Breast epithelium (tissue), 4 donors: ENCODE data around the gene KIFC1. TPM values are rescaled to one million over a fixed set of nuclear protein-coding genes. Genes with fewer than 3 reads are reported as not detected.

ENCODE experiments used
- DNase-seq, 2 donors: peaks; one replicate each; pipeline ENCODE4 v3.0.0-alpha.2; 2019; ENCODE audit warnings: low spot score in 2 of 2
- H3K27ac ChIP-seq, 2 donors: fragments of 200-600 bp; sonication (generic) in 1 of 2; one replicate each; pipeline ENCODE4 v1.5.1; 2016 to 2019; ENCODE audit warnings: mild to moderate bottlenecking in 1 of 2
- H3K27me3 ChIP-seq, 2 donors: fragments of 200-600 bp; sonication (generic) in 1 of 2; one replicate each; pipeline versions ENCODE4 v1.5.1 to v1.6.0; 2017 to 2019; ENCODE audit warnings: control low read depth in 1 of 2, mild to moderate bottlenecking in 1 of 2
- H3K36me3 ChIP-seq: fragments of 200-600 bp; one replicate; pipeline ENCODE4 v1.5.1; 2019
- H3K4me1 ChIP-seq, 2 donors: fragments of 200-600 bp; sonication (generic); one replicate each; pipeline ENCODE4 v1.5.1; 2016 to 2019; ENCODE audit warnings: control low read depth in 1 of 2
- H3K4me3 ChIP-seq, 3 donors: fragments of 200-600 bp; sonication (generic); 1 replicate in 2 of 3; 2 replicates in 1 of 3; pipeline ENCODE4 v1.5.1; 2016 to 2019; ENCODE audit warnings: mild to moderate bottlenecking in 3 of 3, moderate library complexity in 2 of 3
- H3K9me3 ChIP-seq, 2 donors: fragments of 200-600 bp; sonication (generic) in 1 of 2; one replicate each; pipeline ENCODE4 v1.5.1; 2016 to 2019; ENCODE audit warnings: control low read depth in 1 of 2
- POLR2A ChIP-seq: fragments of 450-650 bp; IDR thresholded peaks from one replicate; pipeline ENCODE4 v1.6.1; 2016; ENCODE audit warnings: antibody characterized with exemption, mild to moderate bottlenecking, moderate library complexity
- POLR2AphosphoS5 ChIP-seq, 3 donors: sonication (generic); formaldehyde crosslinking; IDR thresholded peaks; one replicate each; pipeline ENCODE4 v1.6.1; 2017; ENCODE audit warnings: antibody characterized with exemption in 3 of 3
- intact Hi-C: fragments of 100-400 bp; cut with DNase I; formaldehyde crosslinking; loops from one replicate; pipeline ENCODE4 v1.15.1; 2023; ENCODE audit warnings: low total_unique reads
- total RNA-seq, 3 donors: library from RNA; depleted of rRNA; stranded (reverse); fragments of >200 nt; gene quantifications; one replicate each; pipeline ENCODE4 v1.1.0, GENCODE V29; 2016
- TF ChIP-seq, protein P1 (sequence below), 3 donors: fragments of 450-650 bp; IDR thresholded peaks; one replicate each; pipeline ENCODE4 v1.5.1; 2016 to 2017; ENCODE audit warnings: antibody characterized with exemption in 3 of 3, mild to moderate bottlenecking in 3 of 3, moderate library complexity in 3 of 3

Gene KIFC1
- total RNA-seq, 3 donors from 2014 or later = 2.0 to 3.8 (median 3.2) TPM

DNA sequence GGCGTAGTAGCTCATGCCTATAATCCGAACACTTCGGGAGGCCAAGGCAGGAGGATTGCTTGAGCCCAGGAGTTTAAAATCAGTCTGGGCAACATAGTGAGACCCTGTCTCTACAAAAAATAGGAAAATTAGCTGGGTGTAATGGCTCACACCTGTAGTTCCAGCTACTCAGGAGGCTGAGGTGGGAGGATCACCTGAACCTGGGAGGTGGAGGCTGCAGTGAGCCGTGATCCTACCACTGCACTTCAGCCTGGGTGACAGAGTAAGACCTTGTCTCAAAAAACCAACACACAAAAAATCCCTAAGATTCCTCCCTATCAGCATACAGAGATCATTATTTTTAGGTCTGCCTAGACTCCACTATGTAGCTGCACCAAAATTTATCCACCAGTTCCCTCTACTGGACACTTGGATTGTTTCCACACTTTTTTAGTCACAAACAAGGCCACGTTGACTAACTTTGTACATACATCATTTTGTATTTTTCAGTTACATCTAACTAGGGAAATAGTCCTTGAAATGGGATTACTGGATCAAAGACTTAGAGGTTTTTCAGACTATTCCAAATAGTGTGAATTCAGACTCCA is 15.6 kb downstream of the KIFC1 start:
- no peak overlapping the region for H3K4me3 ChIP-seq
- TF ChIP-seq POLR2AphosphoS5 (IDR thresholded peaks at IDR 0.05) (no peak), POLR2A (no peak)
- TF ChIP-seq, protein P1, sequence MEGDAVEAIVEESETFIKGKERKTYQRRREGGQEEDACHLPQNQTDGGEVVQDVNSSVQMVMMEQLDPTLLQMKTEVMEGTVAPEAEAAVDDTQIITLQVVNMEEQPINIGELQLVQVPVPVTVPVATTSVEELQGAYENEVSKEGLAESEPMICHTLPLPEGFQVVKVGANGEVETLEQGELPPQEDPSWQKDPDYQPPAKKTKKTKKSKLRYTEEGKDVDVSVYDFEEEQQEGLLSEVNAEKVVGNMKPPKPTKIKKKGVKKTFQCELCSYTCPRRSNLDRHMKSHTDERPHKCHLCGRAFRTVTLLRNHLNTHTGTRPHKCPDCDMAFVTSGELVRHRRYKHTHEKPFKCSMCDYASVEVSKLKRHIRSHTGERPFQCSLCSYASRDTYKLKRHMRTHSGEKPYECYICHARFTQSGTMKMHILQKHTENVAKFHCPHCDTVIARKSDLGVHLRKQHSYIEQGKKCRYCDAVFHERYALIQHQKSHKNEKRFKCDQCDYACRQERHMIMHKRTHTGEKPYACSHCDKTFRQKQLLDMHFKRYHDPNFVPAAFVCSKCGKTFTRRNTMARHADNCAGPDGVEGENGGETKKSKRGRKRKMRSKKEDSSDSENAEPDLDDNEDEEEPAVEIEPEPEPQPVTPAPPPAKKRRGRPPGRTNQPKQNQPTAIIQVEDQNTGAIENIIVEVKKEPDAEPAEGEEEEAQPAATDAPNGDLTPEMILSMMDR (IDR thresholded peaks at IDR 0.05) = peak in 1 of 3 donors; percentile 14
- H3K27me3 ChIP-seq = no peaks in the 10 kb centered on the region
- no peaks in the 10 kb centered on the region for H3K36me3 ChIP-seq
- H3K27ac ChIP-seq = no peak overlapping the region
- DNase-seq = no peak
- H3K9me3 ChIP-seq = no peaks in the 10 kb centered on the region
- peaks cover 0 to 6% of the 10 kb centered on the region in 2 donors for H3K4me1 ChIP-seq
- intact Hi-C loops = no loop called here

DNA sequence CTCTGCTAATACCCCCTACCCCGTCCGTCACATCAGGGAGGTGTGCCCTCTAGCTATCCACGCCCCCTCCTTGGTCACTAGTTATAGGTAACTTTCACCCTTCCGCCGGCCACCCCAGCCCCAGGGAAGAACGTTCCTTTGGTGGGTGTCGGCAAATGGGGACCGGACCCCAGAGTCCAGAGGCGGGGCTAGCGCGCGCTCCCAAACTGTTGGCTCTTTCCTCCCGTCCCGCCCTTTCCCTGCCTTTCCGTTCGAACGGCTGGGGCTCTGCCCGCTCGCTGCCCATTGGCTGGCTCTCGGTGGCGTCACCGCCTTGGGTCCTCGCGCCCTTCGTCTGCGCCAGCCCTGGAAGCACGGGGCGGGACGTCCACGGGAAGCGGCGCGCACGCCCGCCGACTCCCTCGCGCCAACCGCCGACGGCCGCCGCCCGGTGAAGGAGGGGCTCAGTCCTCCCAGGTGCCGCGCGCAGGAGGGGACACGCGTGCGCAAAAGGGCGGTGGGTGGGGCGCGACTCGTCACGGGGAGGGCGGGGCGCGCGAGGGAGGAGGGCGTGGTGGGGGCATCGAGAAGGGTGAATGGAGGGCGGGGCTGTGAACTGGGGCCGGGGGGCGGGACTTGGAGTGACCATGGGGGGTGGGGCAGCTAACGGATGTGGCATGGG is 18.6 kb downstream of the KIFC1 start:
- H3K4me3 ChIP-seq = peak overlapping the region; percentile 75 to 100 (median 98)
- H3K9me3 ChIP-seq = no peaks in the 10 kb centered on the region
- intact Hi-C loops = loop anchor here (10.0 kb wide), 1 partner anchor 535 kb away; no protein-coding TSS in a partner anchor
- no peaks in the 10 kb centered on the region for H3K36me3 ChIP-seq
- peak overlapping the region; percentile 97 to 100 for H3K27ac ChIP-seq
- TF ChIP-seq, protein P1 (IDR thresholded peaks at IDR 0.05) = no peak
- TF ChIP-seq POLR2AphosphoS5 (IDR thresholded peaks at IDR 0.05) (peak; percentile 62 to 92 (median 76)), POLR2A (peak; percentile 33)
- peak; percentile 98 for DNase-seq
- H3K4me1 ChIP-seq = peaks cover 0 to 16% of the 10 kb centered on the region in 2 donors
- no peaks in the 10 kb centered on the region for H3K27me3 ChIP-seq

DNA sequence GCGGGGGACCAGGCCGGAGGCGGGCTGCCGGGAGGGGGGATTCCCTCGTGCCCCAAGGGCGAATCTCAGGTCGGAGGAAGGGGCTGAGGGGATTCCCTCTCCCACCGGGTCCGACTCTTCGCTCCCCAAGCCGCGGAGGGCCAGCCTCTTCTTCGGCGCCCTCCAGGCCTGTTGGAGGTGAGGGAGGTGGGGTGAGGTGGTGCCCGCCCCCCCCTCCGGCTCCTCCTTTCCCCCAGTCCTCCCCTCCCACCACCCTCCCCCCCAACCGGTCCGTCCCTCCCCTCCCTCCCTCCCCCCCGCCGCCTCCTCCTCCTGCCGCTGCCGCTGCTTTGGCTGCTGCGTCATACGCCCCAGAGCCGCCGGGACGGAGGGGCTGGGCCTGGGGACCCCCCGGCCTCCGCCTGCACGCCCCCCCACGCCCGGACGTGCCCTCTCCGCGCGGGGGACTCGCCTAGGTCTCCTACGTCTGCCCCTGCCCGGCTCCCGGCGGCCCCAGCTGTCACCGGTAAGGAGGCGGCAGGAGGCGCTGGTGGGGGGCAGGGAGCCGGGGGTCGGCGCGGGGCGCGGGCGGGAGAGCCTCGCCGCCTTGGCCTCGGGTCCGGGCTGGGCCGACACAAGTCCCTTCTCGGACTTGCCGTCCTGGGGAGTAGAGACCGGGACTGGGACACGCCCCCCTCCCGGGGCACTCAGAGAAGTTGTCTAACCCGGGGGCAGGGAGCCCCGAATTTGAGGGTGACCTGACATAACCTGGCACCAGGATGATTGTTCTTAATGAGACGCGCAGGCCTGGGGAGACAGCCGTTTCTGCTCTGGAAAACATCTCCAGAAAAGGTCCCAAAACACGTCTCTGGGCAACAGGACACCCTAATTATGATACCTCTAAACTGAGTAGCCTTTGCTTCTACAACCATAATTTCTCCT is 19.3 kb downstream of the KIFC1 start, which contains the start of gene PHF1:
Gene PHF1, plus strand, starts transcription at position 304 of the 921 bp plus-strand sequence. CDS start 1,250 bp downstream, outside the sequence.
- Histone ChIP-seq H3K27ac (peak within 1 kb of the TSS; percentile 97 to 100), H3K27me3 (no peaks in the 10 kb centered on the region), H3K4me1 (peaks cover 0 to 16% of the 10 kb centered on the region in 2 donors), H3K36me3 (no peaks in the 10 kb centered on the region), H3K9me3 (no peaks in the 10 kb centered on the region), H3K4me3 (peak within 1 kb of the TSS; percentile 75 to 100 (median 98))
- TF ChIP-seq POLR2A = no peak
- TF ChIP-seq POLR2AphosphoS5 (IDR thresholded peaks at IDR 0.05) = peak in 1 of 3 donors; percentile 76
- intact Hi-C loops = loop anchor here (10.0 kb wide), 1 partner anchor 536 kb away; no protein-coding TSS in a partner anchor
- peak in 1 of 2 donors; percentile 76 for DNase-seq

DNA sequence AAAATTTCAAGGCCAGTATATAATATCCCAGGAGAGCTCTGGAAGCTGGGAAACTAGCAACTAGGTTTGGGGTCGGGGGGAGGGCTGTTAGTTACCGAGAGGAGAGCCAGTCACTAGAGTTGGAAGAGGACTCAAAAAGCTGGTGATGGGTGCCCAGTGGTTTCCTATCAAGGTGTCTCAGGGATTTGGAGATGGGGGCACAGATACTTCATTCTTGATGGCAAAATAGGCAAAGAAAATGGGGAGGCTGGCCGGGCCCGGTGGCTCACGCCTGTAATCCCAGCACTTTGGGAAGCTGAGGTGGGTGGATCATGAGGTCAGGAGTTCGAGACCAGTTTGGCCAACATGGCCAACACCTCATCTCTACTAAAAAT is 20.0 kb downstream of the KIFC1 start:
- TF ChIP-seq, protein P1 (IDR thresholded peaks at IDR 0.05) = no peak
- TF ChIP-seq POLR2A (no peak), POLR2AphosphoS5 (IDR thresholded peaks at IDR 0.05) (no peak)

More for the DNA sequence above, 20.0 kb downstream of the KIFC1 start:
- Histone ChIP-seq H3K4me1 (peaks cover 3 to 16% of the 10 kb centered on the region in 2 donors), H3K36me3 (no peaks in the 10 kb centered on the region), H3K4me3 (peak overlapping the region; percentile 75 to 100 (median 98)), H3K9me3 (no peaks in the 10 kb centered on the region), H3K27me3 (no peaks in the 10 kb centered on the region), H3K27ac (peak overlapping the region; percentile 97 to 100)
- intact Hi-C loops = loop anchor here (10.0 kb wide), 1 partner anchor 537 kb away; no protein-coding TSS in a partner anchor
- no peak for DNase-seq
